MCF 10A (cell line): ENCODE results near the gene GPANK1. TPM values are rescaled to one million over a fixed set of nuclear protein-coding genes. Genes with fewer than 3 reads are reported as not detected.

Experiments used
- BruUV-seq: library from RNA; stranded (reverse); fragments of 400-500 nt; replicated peaks from 2 replicates; lab custom pipeline; 2021; lab: Mats Ljungman, UMichigan
- CTCF ChIA-PET: fragments of 300-600 bp; sonication (Branson Sonifier 250); formaldehyde crosslinking; extraction: SDS; loops from one replicate; lab custom pipeline; 2021; ENCODE audit warnings: antibody characterized with exemption, inconsistent platforms; lab: Yijun Ruan, JAX
- POLR2A ChIA-PET: fragments of 300-600, 350-650 bp; sonication (Branson Sonifier 250); formaldehyde crosslinking; extraction: SDS; loops from one replicate; lab custom pipeline; 2020; ENCODE audit warnings: antibody characterized with exemption, inconsistent platforms; lab: Yijun Ruan, JAX
- DNase-seq: peaks from one replicate; pipeline ENCODE4 v3.0.0-alpha.2; 2018; ENCODE audit not compliant: unreplicated experiment
- H3K27ac Mint-ChIP-seq: one replicate; pipeline ENCODE4 v1.8.0; 2022; ENCODE audit warnings: mild to moderate bottlenecking, low read depth, mixed read lengths; ENCODE audit not compliant: unreplicated experiment
- H3K27me3 Mint-ChIP-seq: one replicate; pipeline ENCODE4 v1.8.0; 2022; ENCODE audit warnings: mixed read lengths; ENCODE audit not compliant: insufficient read depth, unreplicated experiment
- H3K36me3 Mint-ChIP-seq: one replicate; pipeline ENCODE4 v1.8.0; 2022; ENCODE audit warnings: mild to moderate bottlenecking, moderate library complexity, mixed read lengths; ENCODE audit not compliant: insufficient read depth, unreplicated experiment
- H3K4me1 Mint-ChIP-seq: one replicate; pipeline ENCODE4 v1.8.0; 2022; ENCODE audit warnings: mixed read lengths; ENCODE audit not compliant: insufficient read depth, unreplicated experiment
- H3K4me3 Mint-ChIP-seq: one replicate; pipeline ENCODE4 v1.8.0; 2022; ENCODE audit warnings: mild to moderate bottlenecking, moderate library complexity, mixed read lengths; ENCODE audit not compliant: unreplicated experiment
- H3K9me3 Mint-ChIP-seq: one replicate; pipeline ENCODE4 v1.8.0; 2022; ENCODE audit warnings: mixed read lengths; ENCODE audit not compliant: unreplicated experiment
- CTCF ChIP-seq: fragments of 200-600 bp; IDR thresholded peaks from one replicate; pipeline ENCODE4 v1.8.0; 2022; ENCODE audit warnings: antibody characterized with exemption, mild to moderate bottlenecking; ENCODE audit not compliant: unreplicated experiment
- intact Hi-C: fragments of 100-400 bp; cut with micrococcal nuclease; formaldehyde crosslinking; loops from 2 replicates; pipeline ENCODE4 v1.14.1; 2022
- total RNA-seq: library from RNA; stranded (reverse); gene quantifications from 2 replicates; pipeline ENCODE4 v1.2.3, GENCODE V29; 2022

Gene GPANK1
- total RNA-seq, 1 experiment from 2014 or later, result 13.0 TPM

GRCh38 chr6:31702819-31703716 is 38.3 kb upstream of the GPANK1 start, which contains the start of gene ABHD16A:
ABHD16A (minus strand) TSS chr6:31703324; CDS start chr6:31703281, 43 bp downstream.
- H3K4me3 Mint-ChIP-seq, result peak within 1 kb of the TSS; percentile 95
- ChIA-PET POLR2A (interaction anchor here (0.6 to 3.4 kb wide), 44 partner anchors 9 to 1550 kb away, joined by 3 to 29 read pairs (median 5); partner anchors contain the start of genes BAG6, C6orf47, CLIC1 and CSNK2B), CTCF (interaction anchor here (0.6 to 1.4 kb wide), 7 partner anchors 13 to 128 kb away, joined by 3 read pairs; partner anchors contain the start of gene C6orf47)
- H3K27ac Mint-ChIP-seq, result peak within 1 kb of the TSS; percentile 89
- peaks cover 24% of the 10 kb centered on the region for H3K36me3 Mint-ChIP-seq
- H3K9me3 Mint-ChIP-seq, result no peaks in the 10 kb centered on the region
- TF ChIP-seq CTCF, result no peak
- DNase-seq, result peak; percentile 98
- intact Hi-C loops, result loop anchor here (1.0 to 2.0 kb wide), 2 partner anchors 26 to 36 kb away; partner anchors contain the start of gene DDAH2
- TSS peak; percentile 39 for BruUV-seq
- H3K4me1 Mint-ChIP-seq, result peaks cover 5% of the 10 kb centered on the region
- H3K27me3 Mint-ChIP-seq, result no peaks in the 10 kb centered on the region

GRCh38 chr6:31702405-31702818 is 37.6 kb upstream of the GPANK1 start:
- POLR2A ChIA-PET, result interaction anchor here (0.6 to 3.4 kb wide), 27 partner anchors 9 to 270 kb away, joined by 3 to 29 read pairs (median 6); partner anchors contain the start of genes BAG6, C6orf47, CLIC1 and CSNK2B
- no TSS peak for BruUV-seq
- Mint-ChIP-seq H3K4me3 (peak overlapping the region; percentile 95), H3K36me3 (peaks cover 24% of the 10 kb centered on the region), H3K27ac (peak overlapping the region; percentile 89), H3K4me1 (peaks cover 5% of the 10 kb centered on the region), H3K27me3 (no peaks in the 10 kb centered on the region), H3K9me3 (no peaks in the 10 kb centered on the region)
- peak; percentile 15 for DNase-seq
- TF ChIP-seq CTCF, result no peak
- intact Hi-C loops, result loop anchor here (2.0 kb wide), 1 partner anchor 36 kb away; no protein-coding TSS in a partner anchor
- CTCF ChIA-PET, result interaction anchor here (0.8 to 1.2 kb wide), 3 partner anchors 12 to 124 kb away, joined by 3 read pairs; partner anchors contain the start of gene C6orf47

GRCh38 chr6:31701666-31702404 is 37.0 kb upstream of the GPANK1 start:
- Mint-ChIP-seq H3K27ac (peak overlapping the region; percentile 89), H3K36me3 (peaks cover 28% of the 10 kb centered on the region), H3K4me3 (peak overlapping the region; percentile 95), H3K4me1 (peaks cover 5% of the 10 kb centered on the region), H3K27me3 (no peaks in the 10 kb centered on the region), H3K9me3 (no peaks in the 10 kb centered on the region)
- no peak for DNase-seq
- ChIA-PET POLR2A (interaction anchor here (0.6 to 3.4 kb wide), 21 partner anchors 8 to 270 kb away, joined by 3 to 29 read pairs (median 7); partner anchors contain the start of genes C6orf47, CLIC1, CSNK2B and DXO), CTCF (interaction anchor here (0.9 to 1.2 kb wide), 2 partner anchors 11 to 125 kb away, joined by 3 read pairs; no protein-coding TSS in a partner anchor)
- no peak for TF ChIP-seq CTCF
- no TSS peak for BruUV-seq
- intact Hi-C loops, result loop anchor here (2.0 kb wide), 1 partner anchor 37 kb away; no protein-coding TSS in a partner anchor
